Activated B cell treated with CpG ODN at 0.5 μM for 24 hours (primary cell): ENCODE results near the gene APOBEC3F. TPM values are rescaled to one million over a fixed set of nuclear protein-coding genes. Genes with fewer than 3 reads are reported as not detected.
"Not testable (repeated sequence)": the region's sequence is repeated elsewhere in the genome, so short reads cannot be mapped to it uniquely, and the experiment has no call there.

ENCODE experiments used
- ATAC-seq: fragments of 200-7000 bp; cut with Tn5 transposase; one replicate; pipeline ENCODE4 v1.10.0; 2021; ENCODE audit warnings: low read depth, mild to moderate bottlenecking, moderate library complexity
- CTCF ChIA-PET: fragments of 350-600 bp; sonication (Branson Sonifier 250); formaldehyde crosslinking; loops from one replicate; lab custom pipeline; 2021; ENCODE audit warnings: antibody characterized with exemption; lab: Charles Lee
- POLR2A ChIA-PET: fragments of 350-600 bp; sonication (Branson Sonifier 250); formaldehyde crosslinking; loops from one replicate; lab custom pipeline; 2021; ENCODE audit warnings: antibody characterized with exemption; lab: Charles Lee
- DNase-seq: peaks from one replicate; pipeline ENCODE4 v3.0.0; 2022
- H3K27ac Mint-ChIP-seq: one replicate; pipeline ENCODE4 v1.8.0; 2020; ENCODE audit warnings: mixed read lengths
- H3K27me3 Mint-ChIP-seq: one replicate; pipeline ENCODE4 v1.8.0; 2021; ENCODE audit warnings: mixed read lengths
- H3K36me3 Mint-ChIP-seq: one replicate; pipeline ENCODE4 v1.8.0; 2021; ENCODE audit warnings: low read depth, mixed read lengths
- H3K4me1 Mint-ChIP-seq: one replicate; pipeline ENCODE4 v1.8.0; 2021; ENCODE audit warnings: mixed read lengths
- H3K4me3 Mint-ChIP-seq: one replicate; pipeline ENCODE4 v1.8.0; 2020; ENCODE audit warnings: mild to moderate bottlenecking, mixed read lengths
- H3K9me3 Mint-ChIP-seq: one replicate; pipeline ENCODE4 v1.8.0; 2020; ENCODE audit warnings: mixed read lengths
- intact Hi-C: fragments of 100-400 bp; cut with micrococcal nuclease; formaldehyde crosslinking; loops from one replicate; pipeline ENCODE4 v1.15.1; 2024
- total RNA-seq: library from RNA; stranded (reverse); gene quantifications from 2 replicates; pipeline ENCODE4 v1.2.3, GENCODE V29; 2022
- TF ChIP-seq, protein P1 (sequence below): fragments of 200-600 bp; IDR thresholded peaks from one replicate; pipeline ENCODE4 v1.8.0; 2022; ENCODE audit warnings: antibody characterized with exemption, mild to moderate bottlenecking

Gene APOBEC3F
- total RNA-seq = 75.6 and 82.4 TPM in 2 replicates

DNA sequence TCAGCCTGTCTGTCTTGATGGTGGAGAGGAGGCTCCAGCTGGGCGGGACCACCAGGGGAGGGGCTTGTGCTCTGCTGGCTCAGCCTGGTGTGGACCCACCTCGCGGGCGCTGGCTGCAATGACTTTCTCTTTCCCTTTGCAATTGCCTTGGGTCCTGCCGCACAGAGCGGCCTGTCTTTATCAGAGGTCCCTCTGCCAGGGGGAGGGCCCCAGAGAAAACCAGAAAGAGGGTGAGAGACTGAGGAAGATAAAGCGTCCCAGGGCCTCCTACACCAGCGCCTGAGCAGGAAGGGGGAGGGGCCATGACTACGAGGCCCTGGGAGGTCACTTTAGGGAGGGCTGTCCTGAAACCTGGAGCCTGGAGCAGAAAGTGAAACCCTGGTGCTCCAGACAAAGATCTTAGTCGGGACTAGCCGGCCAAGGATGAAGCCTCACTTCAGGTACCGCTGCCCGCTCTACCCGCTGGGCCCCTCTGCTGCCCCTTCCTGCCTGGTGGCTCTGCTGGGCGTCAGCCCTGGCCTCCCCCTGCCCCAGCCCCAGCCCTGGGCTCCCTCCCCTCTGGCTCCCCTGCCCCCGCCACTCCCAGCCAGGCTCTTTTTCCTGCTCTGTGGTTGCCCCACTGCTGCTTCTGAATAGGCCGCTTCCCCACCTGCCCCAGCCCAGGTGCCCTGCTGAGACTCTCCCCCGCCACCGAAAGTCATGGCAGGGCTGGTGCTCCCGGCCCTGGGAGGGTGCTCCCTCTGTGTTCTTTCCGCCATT lies at the start of gene APOBEC3F:
Gene APOBEC3F (plus strand): TSS at position 327 of the 759 bp plus-strand sequence. CDS start 97 bp downstream, at position 424.
- peaks cover 27% of the 10 kb centered on the region for H3K36me3 Mint-ChIP-seq
- peak within 1 kb of the TSS; percentile 90 for H3K4me3 Mint-ChIP-seq
- peak within 1 kb of the TSS; percentile 90 for H3K27ac Mint-ChIP-seq
- POLR2A ChIA-PET = interaction anchor here (0.8 to 1.1 kb wide), 3 partner anchors 8 to 58 kb away, joined by 3 to 6 read pairs (median 3); partner anchors contain the start of gene APOBEC3D
- H3K27me3 Mint-ChIP-seq, CTCF ChIA-PET, H3K9me3 Mint-ChIP-seq: not testable (repeated sequence)
- peak; percentile 91 for ATAC-seq
- DNase-seq = peak; percentile 39
- peaks cover 53% of the 10 kb centered on the region for H3K4me1 Mint-ChIP-seq
- intact Hi-C loops = loop anchor here (2.0 kb wide), 2 partner anchors 26 kb away; partner anchors contain the start of gene APOBEC3C

DNA sequence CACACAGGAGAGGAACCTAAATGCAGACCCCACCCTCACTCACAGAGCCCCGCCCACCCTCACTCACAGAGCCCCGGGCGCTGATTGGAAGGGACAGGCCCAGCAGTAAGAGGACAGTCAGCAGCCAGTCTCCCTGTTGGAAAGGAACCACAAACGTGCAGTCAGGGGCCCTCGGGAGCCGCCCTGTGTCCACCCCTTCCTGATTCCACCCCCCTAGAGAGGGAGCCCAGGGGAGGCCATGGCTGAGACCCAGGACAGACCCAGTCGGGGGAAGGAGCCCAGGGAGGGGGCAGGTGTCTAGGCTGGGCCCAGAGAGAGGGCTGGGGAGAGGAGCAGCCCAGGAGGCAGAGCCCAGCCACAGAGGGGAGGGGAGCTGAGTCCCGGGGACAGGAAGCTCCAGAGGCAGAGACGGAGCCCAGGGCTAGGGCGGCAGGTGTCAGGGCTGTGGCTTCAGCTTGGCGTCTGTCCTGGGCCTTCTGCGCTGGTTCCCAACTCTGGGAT lies 47.7 kb upstream of the APOBEC3F start:
- H3K4me3 Mint-ChIP-seq, H3K27me3 Mint-ChIP-seq, POLR2A ChIA-PET, H3K9me3 Mint-ChIP-seq, H3K27ac Mint-ChIP-seq, DNase-seq, intact Hi-C loops, H3K36me3 Mint-ChIP-seq, ATAC-seq, CTCF ChIA-PET: not testable (repeated sequence)
- H3K4me1 Mint-ChIP-seq = peaks cover 16% of the 10 kb centered on the region

DNA sequence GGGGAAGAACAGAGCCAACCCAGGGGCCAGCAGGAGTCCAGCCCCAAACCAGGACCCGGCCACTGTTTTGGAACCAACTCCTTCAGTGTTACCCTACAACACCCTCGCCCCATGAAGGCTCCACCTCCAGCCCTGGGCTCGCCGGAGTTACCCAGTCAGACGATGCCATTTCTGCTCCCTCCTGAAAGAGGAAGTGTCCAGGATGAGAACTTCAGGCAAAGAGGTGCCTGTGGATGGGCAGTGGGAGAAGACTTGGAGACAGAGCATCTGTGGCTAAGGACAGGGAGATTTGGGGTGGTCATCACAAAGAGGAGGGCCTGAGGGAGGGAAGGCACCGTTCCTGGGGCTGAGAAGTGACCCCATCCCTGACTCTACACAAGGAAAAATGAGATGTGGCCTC lies 44.6 kb upstream of the APOBEC3F start:
- Mint-ChIP-seq H3K27ac (no peak overlapping the region), H3K36me3 (no peaks in the 10 kb centered on the region), H3K27me3 (peaks cover 12% of the 10 kb centered on the region), H3K4me1 (peaks cover 5% of the 10 kb centered on the region), H3K4me3 (no peak overlapping the region), H3K9me3 (peaks cover 3% of the 10 kb centered on the region)
- ChIA-PET CTCF (interaction anchor here (0.8 to 2.1 kb wide), 2 partner anchors 14 to 126 kb away, joined by 3 to 6 read pairs; partner anchors contain the start of gene APOBEC3B), POLR2A (no interaction called here)
- intact Hi-C loops = no loop called here
- TF ChIP-seq, protein P1, sequence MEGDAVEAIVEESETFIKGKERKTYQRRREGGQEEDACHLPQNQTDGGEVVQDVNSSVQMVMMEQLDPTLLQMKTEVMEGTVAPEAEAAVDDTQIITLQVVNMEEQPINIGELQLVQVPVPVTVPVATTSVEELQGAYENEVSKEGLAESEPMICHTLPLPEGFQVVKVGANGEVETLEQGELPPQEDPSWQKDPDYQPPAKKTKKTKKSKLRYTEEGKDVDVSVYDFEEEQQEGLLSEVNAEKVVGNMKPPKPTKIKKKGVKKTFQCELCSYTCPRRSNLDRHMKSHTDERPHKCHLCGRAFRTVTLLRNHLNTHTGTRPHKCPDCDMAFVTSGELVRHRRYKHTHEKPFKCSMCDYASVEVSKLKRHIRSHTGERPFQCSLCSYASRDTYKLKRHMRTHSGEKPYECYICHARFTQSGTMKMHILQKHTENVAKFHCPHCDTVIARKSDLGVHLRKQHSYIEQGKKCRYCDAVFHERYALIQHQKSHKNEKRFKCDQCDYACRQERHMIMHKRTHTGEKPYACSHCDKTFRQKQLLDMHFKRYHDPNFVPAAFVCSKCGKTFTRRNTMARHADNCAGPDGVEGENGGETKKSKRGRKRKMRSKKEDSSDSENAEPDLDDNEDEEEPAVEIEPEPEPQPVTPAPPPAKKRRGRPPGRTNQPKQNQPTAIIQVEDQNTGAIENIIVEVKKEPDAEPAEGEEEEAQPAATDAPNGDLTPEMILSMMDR = no peak
- ATAC-seq (no peak), DNase-seq (no peak)

DNA sequence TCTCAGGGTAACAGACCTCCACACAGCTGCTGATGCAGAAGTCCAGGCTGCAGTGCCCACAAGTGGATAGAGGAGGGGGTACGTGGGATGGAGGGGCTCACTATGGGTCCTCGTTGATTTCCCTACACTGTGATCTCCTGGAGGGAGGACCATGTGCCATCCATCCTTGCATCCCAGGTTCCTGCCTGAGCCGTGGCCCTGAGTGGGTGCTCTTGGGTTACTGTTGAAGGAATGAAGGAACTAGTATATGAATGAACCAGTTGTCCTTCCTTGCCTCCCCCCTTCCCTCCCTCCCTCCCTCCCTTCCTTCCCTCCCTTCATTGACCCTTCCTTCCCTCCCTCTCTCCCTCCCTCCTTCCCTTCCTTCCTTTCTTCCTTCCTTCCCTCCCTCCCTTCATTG lies 43.1 kb upstream of the APOBEC3F start:
- ChIA-PET CTCF (interaction anchor here (2.1 kb wide), 1 partner anchor 128 kb away, joined by 6 read pairs; no protein-coding TSS in a partner anchor), POLR2A (no interaction called here)
- TF ChIP-seq, protein P1 = no peak
- no peak overlapping the region for H3K4me3 Mint-ChIP-seq
- peaks cover 3% of the 10 kb centered on the region for H3K9me3 Mint-ChIP-seq
- ATAC-seq = no peak
- intact Hi-C loops = no loop called here
- H3K27me3 Mint-ChIP-seq = peaks cover 12% of the 10 kb centered on the region
- DNase-seq = no peak
- no peaks in the 10 kb centered on the region for H3K36me3 Mint-ChIP-seq
- H3K27ac Mint-ChIP-seq = no peak overlapping the region
- H3K4me1 Mint-ChIP-seq = peaks cover 5% of the 10 kb centered on the region

DNA sequence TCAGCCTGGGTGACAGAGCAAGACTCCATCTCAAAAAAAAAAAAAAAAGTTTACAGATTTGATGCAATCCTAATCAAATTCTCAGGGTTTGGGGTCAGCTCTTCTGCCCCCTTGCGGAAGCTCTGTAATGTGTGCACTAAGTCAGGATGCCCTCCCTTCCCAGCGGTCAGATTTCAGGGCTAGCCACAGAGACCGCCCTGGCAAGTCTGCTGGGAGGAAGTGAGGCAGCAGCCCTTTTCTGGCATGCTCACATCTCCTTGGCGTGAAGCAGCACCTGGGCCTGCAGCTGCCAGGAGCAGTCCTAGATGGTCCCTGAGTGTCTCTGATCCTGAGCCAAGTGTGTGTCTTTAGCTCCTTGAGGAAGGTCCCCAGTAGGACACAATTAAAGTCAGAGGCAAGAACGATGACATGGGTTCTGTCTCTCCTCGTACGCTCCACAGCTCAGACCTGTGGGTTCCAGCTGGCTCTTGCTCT lies 37.5 kb upstream of the APOBEC3F start:
- H3K4me1 Mint-ChIP-seq = peaks cover 18% of the 10 kb centered on the region
- ChIA-PET POLR2A (interaction anchor here (0.5 to 2.7 kb wide), 19 partner anchors 9 to 526 kb away, joined by 3 to 24 read pairs (median 4); partner anchors contain the start of genes CBX6, CBX7 and RPL3), CTCF (interaction anchor here (0.6 to 5.3 kb wide), 26 partner anchors 10 to 951 kb away, joined by 3 to 132 read pairs (median 5); partner anchors contain the start of genes APOBEC3B, APOBEC3C, CBX6 and RPL3)
- TF ChIP-seq, protein P1 = peak; percentile 16
- DNase-seq (peak; percentile 51), ATAC-seq (peak; percentile 94)
- intact Hi-C loops = loop anchor here (1.0 kb wide), 6 partner anchors 30 to 951 kb away; no protein-coding TSS in a partner anchor
- H3K36me3 Mint-ChIP-seq = no peaks in the 10 kb centered on the region
- H3K9me3 Mint-ChIP-seq = no peaks in the 10 kb centered on the region
- no peak overlapping the region for H3K4me3 Mint-ChIP-seq
- H3K27me3 Mint-ChIP-seq = peaks cover under 1% of the 10 kb centered on the region
- peak overlapping the region; percentile 41 for H3K27ac Mint-ChIP-seq
